ENCODE results near the gene TMEM247.

Gene TMEM247

DNA sequence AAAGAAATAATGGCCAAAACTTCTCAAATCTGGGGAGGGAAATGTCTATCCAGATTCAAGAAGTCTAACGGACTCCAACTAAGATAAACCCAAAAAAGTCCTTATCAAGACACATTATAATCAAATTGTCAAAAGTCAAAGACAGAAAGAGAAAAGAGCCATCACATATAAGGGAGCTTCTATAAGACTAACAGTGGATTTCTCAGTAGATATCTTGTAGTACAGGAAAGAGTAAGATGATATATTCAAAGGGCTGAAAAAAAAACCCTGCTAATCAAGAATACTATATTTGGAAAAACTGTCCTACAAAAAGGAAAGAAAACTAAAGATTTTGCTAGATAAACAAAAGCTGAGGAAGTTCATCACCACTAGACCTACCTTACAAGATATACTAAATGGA, 35.4 kb downstream of the TMEM247 start:
- Histone ChIP-seq H3K79me2 (ENCODE audit: control insufficient read depth, low read length) (no peaks in the 10 kb centered on the region), H4K20me1 (ENCODE audit: control insufficient read depth, insufficient read depth, low read depth, low read length) (no peaks in the 10 kb centered on the region), H3K4me1 (ENCODE audit: control insufficient read depth, low read length) (no peaks in the 10 kb centered on the region), H3K36me3 (ENCODE audit: control insufficient read depth, low read length) (no peaks in the 10 kb centered on the region), H3F3A (ENCODE audit: control insufficient read depth, insufficient read depth) (no peaks in the 10 kb centered on the region), H3K9me2 (replicated peaks; ENCODE audit: control insufficient read depth, low read length) (no peaks in the 10 kb centered on the region), H3K4me2 (ENCODE audit: low read length) (no peak overlapping the region), H3K9me3 (ENCODE audit: control insufficient read depth, insufficient read depth, low read length) (peaks cover 13% of the 10 kb centered on the region; the same call in 1 of the 2 replicates), H3K27me3 (ENCODE audit: control insufficient read depth, low read length) (no peaks in the 10 kb centered on the region), H3K27ac (ENCODE audit: low read depth, low read length) (no peak overlapping the region), H3K4me3 (ENCODE audit: low read length) (no peak overlapping the region)
- TF ChIP-seq EZH2phosphoT487 (IDR thresholded peaks at IDR 0.05; ENCODE audit: borderline replicate concordance, low read length) = no peak

DNA sequence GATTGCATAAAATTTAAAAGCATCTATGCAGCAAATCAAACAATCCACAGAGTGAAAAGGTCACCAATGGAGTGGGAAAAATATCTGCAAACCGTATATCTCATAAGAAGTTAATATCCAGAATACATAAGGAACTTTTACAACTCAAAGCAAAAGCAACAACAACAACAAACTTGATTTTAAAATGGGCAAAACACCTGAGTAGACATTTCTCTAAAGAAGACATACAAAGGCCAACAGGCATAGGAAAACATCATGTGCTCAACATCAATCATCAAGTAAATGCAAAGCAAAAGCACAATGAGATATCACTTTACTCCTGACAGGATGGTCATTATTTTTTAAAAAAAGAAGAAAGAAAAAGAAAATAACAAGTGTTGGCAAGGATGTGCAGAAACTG, 38.1 kb downstream of the TMEM247 start:
- no peak overlapping the region for H3K4me2 ChIP-seq (ENCODE audit: low read length)
- no peak for TF ChIP-seq EZH2phosphoT487 (IDR thresholded peaks at IDR 0.05; ENCODE audit: borderline replicate concordance, low read length)
- TF ChIP-seq, protein P1, sequence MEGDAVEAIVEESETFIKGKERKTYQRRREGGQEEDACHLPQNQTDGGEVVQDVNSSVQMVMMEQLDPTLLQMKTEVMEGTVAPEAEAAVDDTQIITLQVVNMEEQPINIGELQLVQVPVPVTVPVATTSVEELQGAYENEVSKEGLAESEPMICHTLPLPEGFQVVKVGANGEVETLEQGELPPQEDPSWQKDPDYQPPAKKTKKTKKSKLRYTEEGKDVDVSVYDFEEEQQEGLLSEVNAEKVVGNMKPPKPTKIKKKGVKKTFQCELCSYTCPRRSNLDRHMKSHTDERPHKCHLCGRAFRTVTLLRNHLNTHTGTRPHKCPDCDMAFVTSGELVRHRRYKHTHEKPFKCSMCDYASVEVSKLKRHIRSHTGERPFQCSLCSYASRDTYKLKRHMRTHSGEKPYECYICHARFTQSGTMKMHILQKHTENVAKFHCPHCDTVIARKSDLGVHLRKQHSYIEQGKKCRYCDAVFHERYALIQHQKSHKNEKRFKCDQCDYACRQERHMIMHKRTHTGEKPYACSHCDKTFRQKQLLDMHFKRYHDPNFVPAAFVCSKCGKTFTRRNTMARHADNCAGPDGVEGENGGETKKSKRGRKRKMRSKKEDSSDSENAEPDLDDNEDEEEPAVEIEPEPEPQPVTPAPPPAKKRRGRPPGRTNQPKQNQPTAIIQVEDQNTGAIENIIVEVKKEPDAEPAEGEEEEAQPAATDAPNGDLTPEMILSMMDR (IDR thresholded peaks at IDR 0.05; ENCODE audit: low read depth, low read length, poor library complexity, severe bottlenecking) = no peak

DNA sequence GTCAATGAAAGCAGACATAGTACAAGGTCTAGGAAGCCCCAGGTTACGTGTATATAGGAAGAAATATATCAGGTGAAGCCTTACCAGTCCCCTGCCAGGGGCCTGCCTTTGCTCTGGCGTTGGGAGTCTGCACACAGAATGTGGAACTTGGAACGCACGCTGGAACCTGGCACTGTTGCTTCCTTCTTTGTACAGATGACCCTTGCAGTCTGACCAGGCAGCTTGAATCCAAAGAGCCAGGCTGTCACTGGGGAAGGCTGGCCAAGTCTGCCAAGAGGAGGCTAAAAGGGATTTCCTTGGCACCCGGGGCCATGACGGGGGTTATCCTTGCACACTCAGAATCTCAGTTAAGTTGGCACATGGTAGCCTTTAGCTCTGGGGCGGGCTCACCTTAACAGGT, 39.5 kb downstream of the TMEM247 start:
- H3K4me2 ChIP-seq (ENCODE audit: low read length) = no peak overlapping the region
- no peaks in the 10 kb centered on the region for H3K27me3 ChIP-seq (ENCODE audit: control insufficient read depth, low read length)
- no peaks in the 10 kb centered on the region for H3K9me2 ChIP-seq (replicated peaks; ENCODE audit: control insufficient read depth, low read length)
- H3K36me3 ChIP-seq (ENCODE audit: control insufficient read depth, low read length) = no peaks in the 10 kb centered on the region
- no peak overlapping the region for H3K27ac ChIP-seq (ENCODE audit: low read depth, low read length)
- H3K4me3 ChIP-seq (ENCODE audit: low read length) = no peak overlapping the region
- TF ChIP-seq, protein P1 (IDR thresholded peaks at IDR 0.05; ENCODE audit: low read depth, low read length, poor library complexity, severe bottlenecking) = no peak
- no peak for TF ChIP-seq EZH2phosphoT487 (IDR thresholded peaks at IDR 0.05; ENCODE audit: borderline replicate concordance, low read length)
- H3K4me1 ChIP-seq (ENCODE audit: control insufficient read depth, low read length) = no peaks in the 10 kb centered on the region
- no peaks in the 10 kb centered on the region for H3K79me2 ChIP-seq (ENCODE audit: control insufficient read depth, low read length)
- H3F3A ChIP-seq (ENCODE audit: control insufficient read depth, insufficient read depth) = no peaks in the 10 kb centered on the region
- no peaks in the 10 kb centered on the region for H4K20me1 ChIP-seq (ENCODE audit: control insufficient read depth, insufficient read depth, low read depth, low read length)
- peaks cover 13% of the 10 kb centered on the region; the same call in 1 of the 2 replicates for H3K9me3 ChIP-seq (ENCODE audit: control insufficient read depth, insufficient read depth, low read length)

More for the DNA sequence above, 38.1 kb downstream of the TMEM247 start:
- no peaks in the 10 kb centered on the region for H3K27me3 ChIP-seq (ENCODE audit: control insufficient read depth, low read length)
- peaks cover 13% of the 10 kb centered on the region; the same call in 1 of the 2 replicates for H3K9me3 ChIP-seq (ENCODE audit: control insufficient read depth, insufficient read depth, low read length)
- H3K27ac ChIP-seq (ENCODE audit: low read depth, low read length) = no peak overlapping the region
- no peaks in the 10 kb centered on the region for H3K9me2 ChIP-seq (replicated peaks; ENCODE audit: control insufficient read depth, low read length)
- H4K20me1 ChIP-seq (ENCODE audit: control insufficient read depth, insufficient read depth, low read depth, low read length) = no peaks in the 10 kb centered on the region
- no peaks in the 10 kb centered on the region for H3K36me3 ChIP-seq (ENCODE audit: control insufficient read depth, low read length)
- no peak overlapping the region for H3K4me3 ChIP-seq (ENCODE audit: low read length)
- no peaks in the 10 kb centered on the region for H3F3A ChIP-seq (ENCODE audit: control insufficient read depth, insufficient read depth)
- H3K79me2 ChIP-seq (ENCODE audit: control insufficient read depth, low read length) = no peaks in the 10 kb centered on the region
- H3K4me1 ChIP-seq (ENCODE audit: control insufficient read depth, low read length) = no peaks in the 10 kb centered on the region

- no peaks in the 10 kb centered on the region for H3K9me2 ChIP-seq (replicated peaks; ENCODE audit: control insufficient read depth, low read length)
- H3K4me1 ChIP-seq (ENCODE audit: control insufficient read depth, low read length) = no peaks in the 10 kb centered on the region
- H3F3A ChIP-seq (ENCODE audit: control insufficient read depth, insufficient read depth) = no peaks in the 10 kb centered on the region
- no peak overlapping the region for H3K27ac ChIP-seq (ENCODE audit: low read depth, low read length)
- H3K4me3 ChIP-seq (ENCODE audit: low read length) = no peak overlapping the region
- peaks cover 13% of the 10 kb centered on the region; the same call in 1 of the 2 replicates for H3K9me3 ChIP-seq (ENCODE audit: control insufficient read depth, insufficient read depth, low read length)
- no peaks in the 10 kb centered on the region for H3K36me3 ChIP-seq (ENCODE audit: control insufficient read depth, low read length)
- H3K4me2 ChIP-seq (ENCODE audit: low read length) = no peak overlapping the region
- no peaks in the 10 kb centered on the region for H4K20me1 ChIP-seq (ENCODE audit: control insufficient read depth, insufficient read depth, low read depth, low read length)
- TF ChIP-seq, protein P1 (IDR thresholded peaks at IDR 0.05; ENCODE audit: low read depth, low read length, poor library complexity, severe bottlenecking) = no peak
- TF ChIP-seq EZH2phosphoT487 (IDR thresholded peaks at IDR 0.05; ENCODE audit: borderline replicate concordance, low read length) = no peak
- no peaks in the 10 kb centered on the region for H3K27me3 ChIP-seq (ENCODE audit: control insufficient read depth, low read length)
- H3K79me2 ChIP-seq (ENCODE audit: control insufficient read depth, low read length) = no peaks in the 10 kb centered on the region
Observed at GRCh38 chr2:46519265-46519664, 39.9 kb downstream of the TMEM247 start.

Data from DOHH2 (cell line).